GM12873 (cell line): ENCODE results near the gene MRPL24.

ENCODE experiments used
- CTCF ChIP-seq: IDR thresholded peaks from 2 replicates; pipeline ENCODE4 v1.5.1; 2012; ENCODE audit warnings: low read depth, mild to moderate bottlenecking, moderate library complexity, low read length, control low read depth; ENCODE audit not compliant: insufficient read depth; ENCODE audit errors: missing control alignments

Gene MRPL24

GRCh38 chr1:156698995-156699394 lies 41.9 kb downstream of the MRPL24 start:
- no peak for TF ChIP-seq CTCF

GRCh38 chr1:156697481-156697880 lies 43.4 kb downstream of the MRPL24 start:
- TF ChIP-seq CTCF: no peak

GRCh38 chr1:156696755-156697154 lies 44.1 kb downstream of the MRPL24 start:
- TF ChIP-seq CTCF: no peak

GRCh38 chr1:156694690-156694962 lies 46.3 kb downstream of the MRPL24 start:
- no peak for TF ChIP-seq CTCF

- no peak for TF ChIP-seq CTCF
These were observed 46.8 kb downstream of the MRPL24 start for GRCh38 chr1:156693848-156694689.

- no peak for TF ChIP-seq CTCF
These were observed 47.7 kb downstream of the MRPL24 start for GRCh38 chr1:156692925-156693847.

GRCh38 chr1:156692441-156692924 lies 48.4 kb downstream of the MRPL24 start:
- no peak for TF ChIP-seq CTCF
